ENCODE results near the gene KIAA0232. TPM values are rescaled to one million over a fixed set of nuclear protein-coding genes. Genes with fewer than 3 reads are reported as not detected.
"Not testable (repeated sequence)": the region's sequence is repeated elsewhere in the genome, so short reads cannot be mapped to it uniquely, and the experiment has no call there.

The KIAA0232 gene
- polyA plus RNA-seq, 1 donor = 48.0 TPM

DNA sequence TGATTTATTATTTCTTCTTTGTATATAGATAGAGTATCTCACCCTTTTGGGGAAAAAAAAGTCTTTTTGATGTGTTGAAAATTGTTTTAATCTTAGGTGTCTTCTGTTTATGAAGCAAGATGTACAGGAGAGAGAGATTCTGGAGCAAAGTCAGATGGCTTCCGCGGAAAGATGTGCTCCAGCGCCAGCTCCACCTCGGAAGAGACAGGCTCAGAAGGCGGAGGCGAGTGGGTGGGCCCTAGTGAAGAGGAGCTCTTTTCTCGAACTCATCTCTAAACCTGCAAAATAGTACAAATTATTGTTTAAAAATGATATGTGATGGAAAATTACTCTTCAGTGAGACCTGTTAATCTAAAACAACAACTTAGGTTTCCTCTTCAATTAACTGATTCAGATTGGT lies 98.2 kb downstream of the KIAA0232 start:
- DNase-seq = no peak

DNA sequence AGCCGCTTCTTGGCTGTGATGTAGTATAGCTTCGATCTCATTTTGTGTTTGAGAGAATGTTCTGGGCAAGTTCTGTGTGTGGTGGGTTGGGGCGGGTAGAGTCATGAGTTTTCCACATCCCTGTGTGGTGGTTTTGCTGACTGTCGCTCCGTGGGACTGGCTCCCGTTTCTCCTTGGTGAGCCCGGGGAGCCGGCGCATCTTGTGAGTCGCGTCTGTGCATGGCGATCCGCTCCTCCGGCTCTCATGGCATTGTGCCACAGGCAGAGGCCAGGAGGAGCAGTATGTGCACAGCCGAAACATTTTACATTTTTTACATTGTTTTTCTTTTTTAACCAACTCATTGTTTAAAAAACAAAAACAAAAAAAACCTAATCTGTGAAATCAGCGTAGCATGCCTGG lies 99.4 kb downstream of the KIAA0232 start:
- DNase-seq = no peak

DNA sequence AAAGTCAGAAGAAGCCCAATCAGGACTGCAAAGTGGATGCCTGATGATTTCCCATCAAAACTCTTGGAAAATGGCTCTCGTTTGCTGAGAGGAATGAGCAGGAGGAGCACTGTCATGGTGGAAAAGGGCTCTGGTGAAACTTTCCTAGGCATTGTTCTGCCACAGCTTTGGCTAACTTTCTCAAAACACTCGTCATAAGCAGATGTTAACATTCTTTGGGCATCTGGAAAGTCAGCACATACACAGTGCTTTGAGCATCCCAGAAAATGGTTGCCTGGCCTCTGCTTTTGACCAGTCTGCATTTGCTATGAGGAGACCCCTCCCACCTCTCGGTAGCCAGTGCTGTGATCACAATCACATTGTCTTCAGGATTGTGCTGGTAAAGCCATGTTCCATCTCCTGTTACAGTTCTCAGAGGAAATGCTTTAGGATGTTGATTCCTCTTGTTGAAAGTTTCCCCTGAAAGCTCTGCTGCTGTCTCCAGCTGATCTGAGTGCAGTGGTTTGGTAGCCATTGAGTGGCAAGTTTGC lies 101.9 kb downstream of the KIAA0232 start:
- no peak for DNase-seq

DNA sequence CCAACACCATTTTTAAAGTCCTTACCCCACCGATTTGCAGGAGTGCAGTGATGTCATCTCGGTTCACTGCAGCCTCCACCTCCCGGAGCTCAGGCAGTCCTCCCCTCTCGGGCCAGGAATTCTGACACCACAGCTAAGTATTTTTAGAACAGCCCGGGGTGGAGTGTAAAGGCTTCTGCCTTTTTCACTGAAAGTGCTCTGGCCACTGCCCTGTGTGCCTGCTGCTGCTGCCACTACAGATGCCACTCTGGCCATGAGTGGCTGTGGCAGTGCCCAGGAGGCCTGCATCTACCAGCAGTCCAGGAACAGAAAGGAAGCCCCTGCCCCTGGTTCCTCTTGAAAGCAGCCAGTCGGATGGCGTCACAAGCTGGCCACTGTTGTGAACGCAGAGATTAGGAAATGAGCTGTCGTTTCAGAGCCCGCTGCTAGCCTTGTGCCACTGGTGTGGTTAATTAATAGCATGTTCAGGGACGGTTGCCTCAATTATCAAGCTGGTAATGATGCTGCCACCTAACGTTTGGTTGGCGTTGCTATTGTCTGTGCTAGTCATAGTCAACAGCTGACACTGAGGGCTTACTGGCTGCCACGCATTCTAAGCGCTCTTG lies 103.5 kb downstream of the KIAA0232 start:
- DNase-seq = no peak

DNA sequence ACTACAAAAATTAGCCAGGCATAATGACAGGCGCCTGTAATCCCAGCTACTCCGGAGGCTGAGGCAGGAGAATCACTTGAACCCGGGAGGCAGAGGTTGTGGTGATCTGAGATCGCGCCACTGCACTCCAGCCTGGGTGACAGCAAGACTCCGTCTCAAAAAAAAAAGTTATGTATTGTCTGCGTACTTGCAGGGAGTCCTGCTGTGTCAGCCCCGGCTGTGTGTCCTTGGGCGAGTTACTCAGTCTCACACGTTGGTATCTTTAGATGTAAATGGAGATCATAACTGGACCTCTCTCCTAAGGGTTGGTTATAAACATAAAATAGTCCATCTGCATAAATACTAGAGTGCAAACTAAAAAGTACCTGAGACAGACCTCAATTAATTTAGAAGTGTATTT lies 104.4 kb downstream of the KIAA0232 start:
- no peak for DNase-seq

DNA sequence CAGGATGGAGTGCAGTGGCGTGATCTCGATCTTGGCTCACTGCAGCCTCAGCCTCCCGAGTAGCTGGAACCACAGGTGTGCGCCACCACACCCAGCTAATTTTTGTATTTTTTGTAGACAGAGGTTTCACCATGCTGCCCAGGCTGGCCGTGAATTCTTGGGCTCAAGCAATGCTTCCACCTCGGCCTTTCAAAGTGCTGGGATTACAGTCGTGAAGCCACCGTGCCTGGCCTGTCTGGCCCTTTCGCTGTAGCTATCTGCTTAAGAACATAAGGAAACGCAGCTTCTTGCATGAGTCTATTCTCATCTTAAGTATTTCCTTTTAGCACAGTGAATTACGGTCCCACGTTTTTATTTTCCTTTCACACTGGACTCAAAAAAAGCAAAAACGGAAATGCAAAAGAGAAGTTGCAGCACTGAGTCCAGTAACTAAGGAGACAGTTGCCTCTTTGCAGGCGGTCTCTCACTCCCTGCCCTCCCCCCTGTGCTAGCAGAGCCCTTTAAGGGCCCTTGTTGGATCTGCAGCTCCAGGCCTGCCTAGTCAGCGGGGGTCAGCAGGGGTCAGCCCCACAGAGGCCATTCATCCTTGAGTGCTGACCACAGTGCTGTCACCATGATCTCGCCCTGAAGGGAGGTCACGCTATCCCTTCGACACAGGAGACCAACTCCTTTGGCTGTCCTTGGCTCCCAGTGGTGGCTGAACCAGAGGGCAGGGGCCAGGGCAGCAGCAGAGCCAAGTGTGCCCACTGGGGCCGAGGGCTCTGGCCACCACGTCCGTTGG lies 105.3 kb downstream of the KIAA0232 start:
- DNase-seq = no peak

DNA sequence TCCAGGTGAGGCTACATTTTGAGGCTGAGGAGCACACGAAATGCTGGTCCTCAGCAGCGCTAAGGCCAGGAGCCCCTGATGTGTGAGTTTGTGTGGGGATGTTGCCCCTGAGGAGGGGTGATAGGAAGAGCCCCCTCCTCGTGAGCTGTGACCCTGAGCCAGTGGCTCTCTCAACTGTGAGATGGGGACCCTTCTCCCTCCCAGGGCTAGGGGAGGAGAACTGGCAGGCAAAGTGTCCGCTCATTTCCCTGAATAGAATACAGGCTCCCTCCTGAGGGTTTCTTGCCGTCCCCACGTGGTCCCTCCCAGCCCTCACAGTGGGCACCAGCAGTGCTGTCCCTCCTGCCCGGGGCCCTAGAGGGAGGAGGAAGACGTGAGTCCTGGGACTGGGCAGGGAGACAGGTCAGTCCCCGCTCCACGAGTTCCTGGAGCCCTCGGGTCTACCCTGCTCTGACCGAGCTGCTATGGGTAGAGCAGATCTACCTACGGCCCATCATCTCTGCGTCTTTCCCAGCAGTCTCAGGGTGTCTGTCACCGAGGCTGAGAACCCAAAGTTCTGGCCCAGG lies 106.1 kb downstream of the KIAA0232 start:
- DNase-seq = no peak

DNA sequence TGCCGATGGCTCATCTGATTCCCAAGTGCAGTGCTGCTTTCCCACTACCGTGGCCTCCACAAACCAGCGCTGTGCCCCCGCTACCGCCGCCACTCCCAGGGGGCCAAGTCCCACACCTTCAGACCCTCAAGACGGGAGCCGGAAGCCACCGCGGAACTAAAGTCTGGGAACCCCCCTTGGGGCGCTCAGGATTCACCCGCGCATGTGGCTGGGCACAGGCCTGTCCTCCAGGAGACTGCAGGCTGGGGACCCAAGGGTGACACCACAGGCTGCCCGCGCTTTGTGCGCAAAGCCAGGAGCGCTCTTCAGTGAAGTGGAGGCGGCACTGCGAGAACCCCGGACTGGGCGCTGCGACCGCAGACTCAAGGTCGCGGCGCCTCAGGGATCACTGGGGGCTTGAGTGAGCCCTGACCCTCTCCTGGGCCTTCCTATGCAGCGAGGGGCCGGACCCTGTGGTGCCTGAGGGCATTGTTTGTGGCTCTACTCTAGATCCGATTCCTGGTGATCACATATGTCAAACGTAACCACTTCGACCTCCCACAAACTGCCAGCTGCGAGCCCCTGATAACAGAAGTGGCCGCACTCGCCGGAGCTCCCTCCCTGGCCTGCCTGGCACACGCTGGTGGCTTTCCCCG lies 106.7 kb downstream of the KIAA0232 start:
- no peak for DNase-seq

DNA sequence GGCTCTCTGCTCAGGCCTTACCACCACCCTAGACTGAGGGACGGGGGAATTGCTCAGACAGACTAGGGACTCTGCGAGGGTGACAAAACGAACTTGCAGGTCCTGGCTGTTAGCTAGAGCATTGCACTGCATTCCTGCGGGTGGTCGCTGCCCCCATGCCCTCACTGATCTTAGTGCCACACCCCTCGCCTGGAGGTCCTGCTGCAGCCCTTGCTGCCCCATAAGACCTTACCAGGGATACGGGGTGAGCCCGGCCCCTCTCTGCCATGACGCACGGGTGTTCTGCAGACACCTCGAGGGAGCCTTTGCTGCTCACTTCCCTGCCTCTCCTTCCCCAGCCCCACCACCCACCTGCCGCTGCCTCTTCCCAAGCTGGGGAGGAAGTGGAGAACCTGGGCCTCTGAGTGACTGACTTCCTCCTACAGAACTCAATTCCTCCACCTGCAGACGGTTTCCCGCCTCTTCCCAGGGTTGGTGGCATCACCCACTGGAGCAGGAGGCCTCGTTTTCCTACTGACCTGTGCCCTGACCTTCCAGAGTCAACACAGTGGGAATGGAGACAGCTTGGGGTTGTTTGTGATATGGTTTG lies 107.3 kb downstream of the KIAA0232 start:
- no peak for DNase-seq

DNA sequence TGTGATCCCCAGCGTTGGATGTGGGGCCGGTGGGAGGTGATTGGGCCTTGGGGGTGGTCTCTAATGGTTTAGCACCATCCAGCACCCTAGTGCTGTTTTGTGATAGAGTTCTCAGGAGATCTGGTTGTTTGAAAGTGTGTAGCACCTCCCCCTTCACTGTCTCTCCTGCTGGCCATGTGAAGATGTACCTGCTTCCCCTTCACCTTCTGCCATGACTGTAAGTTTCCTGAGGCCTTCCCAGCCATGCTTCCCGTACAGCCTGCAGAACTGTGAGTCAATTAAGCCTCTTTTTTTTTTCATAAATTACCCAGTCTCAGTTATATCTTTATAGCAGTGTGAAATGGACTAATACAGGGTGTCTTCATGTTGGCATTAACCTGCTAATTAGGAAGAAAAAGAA lies 107.8 kb downstream of the KIAA0232 start:
- DNase-seq = no peak

DNA sequence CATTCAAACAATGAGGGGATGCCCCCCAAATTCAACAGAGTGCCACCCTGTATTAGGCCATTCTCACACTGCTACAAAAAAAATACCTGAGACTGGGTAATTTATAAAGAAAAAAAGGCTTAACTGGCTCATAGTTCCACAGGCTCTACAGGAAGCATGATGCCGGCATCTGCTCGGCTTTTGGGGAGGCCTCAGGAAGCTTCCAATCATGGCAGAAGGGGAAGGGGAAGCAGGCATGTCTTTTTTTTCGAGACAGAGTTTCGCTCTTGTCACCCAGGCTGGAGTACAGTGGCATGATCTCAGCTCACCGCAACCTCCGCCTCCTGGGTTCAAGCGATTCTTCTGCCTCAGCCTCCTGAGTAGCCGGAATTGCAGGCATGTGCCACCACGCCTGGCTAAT lies 108.4 kb downstream of the KIAA0232 start:
- not testable (repeated sequence) for DNase-seq

DNA sequence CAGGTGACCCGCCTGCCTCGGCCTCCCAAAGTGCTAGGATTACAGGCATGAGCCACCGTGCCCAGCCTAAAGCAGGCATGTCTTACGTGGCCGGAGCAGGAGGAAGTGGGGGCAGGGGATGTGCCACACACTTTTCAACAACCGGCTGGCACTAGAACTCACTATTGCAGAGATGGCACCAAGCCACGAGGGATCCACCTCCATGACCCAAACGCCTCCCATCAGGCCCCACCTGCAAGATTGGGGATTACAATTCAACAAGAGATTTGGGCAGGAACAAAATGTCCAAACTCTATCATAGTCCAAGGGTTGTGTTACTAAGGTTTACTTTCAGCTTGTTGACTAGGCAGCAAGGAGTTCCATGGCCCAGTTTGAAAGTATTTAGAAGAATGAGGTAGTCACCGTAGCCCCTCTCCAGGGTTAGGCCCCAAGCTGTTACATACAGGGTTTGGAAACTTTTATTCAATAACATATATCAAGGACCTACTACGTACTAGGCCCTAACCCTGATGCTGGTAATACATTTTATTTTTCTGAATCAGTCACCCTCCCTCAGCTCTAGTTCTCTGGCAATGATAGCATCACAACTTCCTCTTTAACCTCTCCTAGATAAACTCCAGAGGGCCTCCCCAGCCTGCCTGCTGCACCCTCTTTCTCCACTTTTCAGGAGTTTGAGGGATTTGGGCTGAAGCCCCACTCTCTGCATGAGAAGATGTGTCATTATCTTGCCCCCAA lies 109.1 kb downstream of the KIAA0232 start:
- no peak for DNase-seq

DNA sequence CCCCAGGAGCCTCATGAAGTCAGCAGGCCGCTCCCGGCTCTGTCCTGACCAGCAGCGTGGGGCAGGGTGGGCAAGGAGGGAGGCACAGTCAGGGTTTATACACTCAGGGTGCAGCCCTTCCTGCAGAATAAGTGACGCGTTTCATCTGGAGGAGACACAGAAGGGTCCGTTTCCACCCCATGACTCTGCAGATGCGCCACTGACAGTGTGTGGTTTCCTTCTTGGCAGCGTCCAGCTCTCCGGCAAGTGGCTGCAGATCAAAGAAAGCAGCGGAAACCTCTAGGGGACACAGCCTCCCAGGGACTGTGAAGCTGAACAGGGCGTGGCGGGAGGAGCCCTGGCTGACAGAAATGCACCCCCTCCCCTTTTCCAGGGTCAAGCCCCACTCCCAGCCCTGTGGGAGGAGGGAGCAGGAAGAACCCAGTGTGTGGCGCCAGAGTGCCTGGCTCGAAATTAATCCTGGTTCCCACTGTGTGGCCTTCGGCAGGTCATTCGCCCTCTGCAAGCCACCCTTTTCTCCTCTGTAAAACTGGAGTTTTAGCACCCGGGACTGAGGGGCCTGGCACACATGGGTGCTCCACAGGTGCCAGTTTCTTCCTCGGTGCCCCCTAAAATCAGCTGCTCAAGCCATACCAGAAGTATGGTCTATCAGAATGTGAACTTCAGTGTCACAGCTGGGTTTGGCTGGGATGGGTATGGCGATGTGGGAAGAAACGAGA lies 109.8 kb downstream of the KIAA0232 start:
- no peak for DNase-seq

DNA sequence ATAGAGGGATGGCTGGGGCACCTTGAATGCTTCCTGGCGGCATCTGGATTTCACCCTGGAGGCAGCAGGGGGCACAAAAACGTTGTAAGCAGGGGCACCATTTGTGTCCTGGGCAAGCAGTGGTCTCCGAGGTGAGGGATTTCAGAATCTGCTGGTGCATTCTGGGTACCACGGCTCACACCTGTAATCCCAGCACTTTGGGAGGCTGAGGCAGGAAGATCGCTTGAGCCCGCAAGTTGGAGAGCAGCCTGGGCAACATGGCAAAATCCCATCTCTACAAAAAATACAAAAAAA lies 110.3 kb downstream of the KIAA0232 start:
- no peak for DNase-seq

DNA sequence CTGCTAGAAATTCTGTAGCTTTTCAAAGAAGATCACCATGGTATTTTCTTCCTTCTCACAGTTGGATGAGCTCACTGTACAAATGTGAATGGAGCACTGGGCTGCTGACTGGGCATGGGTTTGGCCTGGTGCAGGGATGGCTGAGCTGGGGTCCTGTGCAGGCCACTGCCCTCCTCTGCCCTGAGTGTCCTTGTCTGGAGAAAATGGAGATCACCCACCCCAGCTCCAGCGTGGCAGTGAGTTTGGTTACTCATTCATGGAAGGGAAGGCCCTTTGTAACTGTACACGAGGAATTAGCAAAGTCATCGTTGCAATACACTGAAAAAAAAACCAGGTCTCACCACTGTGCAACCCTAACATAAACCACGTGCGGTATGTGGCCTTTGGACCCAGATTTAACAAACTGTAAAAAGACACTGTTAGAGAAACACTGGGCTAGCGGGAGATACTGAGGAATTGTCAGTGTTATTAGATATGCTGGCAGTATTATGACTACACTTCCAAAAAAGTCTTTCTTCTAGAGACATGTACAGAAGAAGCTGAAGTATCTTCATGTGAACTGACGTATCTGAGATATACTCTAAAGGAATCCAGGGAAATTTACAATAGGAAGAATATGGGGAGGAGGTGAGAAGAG lies 111.0 kb downstream of the KIAA0232 start:
- DNase-seq = no peak

DNA sequence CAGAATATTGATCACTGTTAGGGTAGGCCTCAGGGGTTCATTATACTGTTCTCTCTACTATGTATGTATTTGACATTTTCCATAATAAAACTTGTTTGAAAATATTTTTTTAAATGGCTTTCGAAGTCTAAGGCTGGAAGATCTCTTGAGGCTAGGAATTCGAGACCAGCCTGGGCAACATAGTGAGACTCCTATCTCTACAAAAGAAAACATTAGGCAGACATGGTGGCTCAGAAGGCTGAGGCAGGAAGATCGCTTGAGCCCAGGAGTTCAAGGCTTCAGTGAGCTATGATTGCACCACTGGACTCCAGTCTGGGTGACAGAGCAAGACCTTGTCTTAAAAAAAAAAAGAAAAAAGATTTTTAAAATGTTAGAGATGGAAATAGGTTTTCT lies 111.6 kb downstream of the KIAA0232 start:
- DNase-seq = no peak

DNA sequence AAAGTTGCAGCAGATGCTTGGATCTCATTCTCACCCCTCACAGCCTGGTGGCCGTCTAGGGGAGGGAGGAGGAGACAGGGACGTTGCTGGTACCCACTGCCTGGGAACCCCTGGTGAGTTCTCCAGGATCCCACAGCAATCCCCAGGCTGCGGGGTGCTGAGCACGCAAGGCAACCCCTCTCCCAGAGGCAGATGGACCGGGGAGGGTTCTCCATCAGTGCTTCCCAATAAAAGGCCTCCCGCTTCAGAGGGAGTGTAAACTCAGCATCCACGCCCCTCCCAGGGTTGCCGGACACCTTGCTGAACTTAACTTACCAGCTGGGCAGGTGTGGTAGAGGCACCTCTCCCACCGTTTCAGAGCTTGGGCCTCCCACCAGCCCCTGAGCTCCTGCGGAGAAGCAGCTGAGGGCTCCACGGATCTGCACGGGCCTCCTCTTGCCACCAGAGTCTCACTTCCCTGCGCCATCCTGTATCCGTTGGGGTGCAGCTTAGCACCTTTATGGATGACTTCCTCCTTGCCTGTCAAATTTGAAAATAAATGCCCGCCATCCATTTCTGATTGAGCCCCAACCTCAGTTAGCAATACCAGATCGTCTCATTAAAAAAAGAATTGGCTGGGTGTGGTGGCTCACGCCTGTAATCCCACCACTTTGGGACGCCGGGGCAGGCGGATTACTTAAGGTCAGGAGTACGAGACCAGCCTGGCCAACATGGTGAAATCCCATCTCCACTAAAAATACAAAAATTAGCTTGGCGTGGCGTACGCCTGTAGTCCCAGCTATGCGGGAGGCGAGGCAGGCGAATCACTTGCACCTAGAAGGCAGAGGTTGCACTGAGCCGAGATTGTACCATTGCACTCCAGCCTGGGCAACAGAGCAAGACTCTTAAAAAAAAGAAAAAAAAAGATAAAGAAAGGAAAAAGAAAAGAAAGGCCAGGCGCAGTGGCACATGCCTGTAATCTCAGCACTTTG lies 112.3 kb downstream of the KIAA0232 start:
- DNase-seq = no peak

DNA sequence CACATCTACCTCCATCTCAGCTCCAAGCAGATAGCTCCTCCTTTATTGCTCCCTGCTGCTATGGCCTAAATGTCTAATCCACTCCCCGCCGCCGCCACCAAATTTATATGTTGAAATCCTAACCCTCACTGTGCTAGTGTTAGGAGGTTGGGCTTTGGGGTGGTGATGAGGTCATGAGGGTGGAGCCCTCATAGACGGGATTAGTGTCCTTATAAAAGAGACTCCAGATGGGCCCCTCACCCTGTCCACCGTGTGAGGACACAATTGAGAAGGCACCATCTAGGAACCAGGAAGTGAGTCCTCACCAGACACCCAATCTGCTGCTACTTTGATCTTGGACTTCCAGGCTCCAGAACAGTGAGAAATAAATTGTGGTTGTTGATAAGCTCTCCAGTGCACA lies 113.5 kb downstream of the KIAA0232 start:
- no peak for DNase-seq

DNA sequence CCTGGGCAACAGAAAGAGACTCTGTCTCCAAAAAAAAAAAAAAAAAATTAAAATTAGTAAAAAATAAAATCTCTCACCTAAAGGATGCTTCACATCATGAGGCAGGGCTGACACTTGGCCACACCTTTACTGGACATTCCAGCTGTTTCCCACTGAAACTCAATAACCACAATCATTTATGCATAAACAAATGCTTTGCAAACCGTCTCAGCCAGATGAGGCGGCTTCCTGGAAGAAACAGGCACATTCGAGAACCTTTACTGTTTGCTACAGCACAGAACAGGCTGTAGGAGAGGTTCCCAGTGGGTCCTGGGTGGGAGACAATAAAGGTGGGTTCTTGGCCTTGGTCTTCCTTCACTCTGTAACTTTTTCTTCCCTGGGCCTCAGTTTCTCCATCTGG lies 116.2 kb downstream of the KIAA0232 start:
- no peak for DNase-seq
